H1 (cell line): ENCODE measurements around the gene ARMS2. TPM values are rescaled to one million over a fixed set of nuclear protein-coding genes. Genes with fewer than 3 reads are reported as not detected.

Source experiments
- CHD7 ChIP-seq: fragments of 300-600 bp; sonication (generic); IDR thresholded peaks from 2 replicates; pipeline ENCODE4 v1.7.1; 2012; ENCODE audit warnings: low read length, moderate library complexity, mild to moderate bottlenecking, inconsistent platforms; ENCODE audit not compliant: insufficient replicate concordance
- EZH2 ChIP-seq: fragments of 200-600 bp; sonication (generic); IDR thresholded peaks from 2 replicates; pipeline ENCODE4 v1.7.1; 2012; ENCODE audit warnings: low read depth, mild to moderate bottlenecking, moderate library complexity, low read length, inconsistent platforms; ENCODE audit not compliant: severe bottlenecking
- POU5F1 ChIP-seq: IDR thresholded peaks from 2 replicates; pipeline ENCODE4 v1.6.1; 2011; ENCODE audit warnings: low read depth, mild to moderate bottlenecking, low read length, moderate library complexity
- TBP ChIP-seq: IDR thresholded peaks from 2 replicates; pipeline ENCODE4 v1.6.1; 2011; ENCODE audit warnings: low read depth, low read length, improper control_type of control experiment
- polyA plus RNA-seq, 7 experiments: library from polyadenylated mRNA; depleted of rRNA in 3 of 7; stranded (reverse) in 5 of 7; unstranded in 2 of 7; fragments of >200 nt in 5 of 7; fragments of 200-250 nt in 2 of 7; gene quantifications; 1 replicate in 5 of 7; 2 replicates in 1 of 7; 4 replicates in 1 of 7; pipeline versions ENCODE4 v1.2.1 to v1.2.3, GENCODE V29; 2011 to 2013; ENCODE audit warnings: missing spikeins in 2 of 7, mixed read lengths in 2 of 7
- total RNA-seq: library from RNA; stranded (reverse); fragmentation: NEBNext Ultra II Directional; extraction: Animal tissue kit (Norgen Biotek cat#: 25700); gene quantifications from 2 replicates; pipeline ENCODE4 v1.2.1, GENCODE V29; 2021
- TF ChIP-seq, protein P1 (sequence below), 3 experiments: IDR thresholded peaks; 1 replicate in 2 of 3; 2 replicates in 1 of 3; pipeline versions ENCODE4 v1.5.1 to v1.6.1; 2011; ENCODE audit warnings: low read length in 3 of 3, mild to moderate bottlenecking in 3 of 3, inconsistent platforms in 2 of 3, low read depth in 1 of 3, moderate library complexity in 1 of 3; ENCODE audit not compliant: insufficient read depth in 1 of 3; ENCODE audit errors: control extremely low read depth in 1 of 3

Gene ARMS2
- total and polyA plus RNA-seq, 2 of the 8 experiments (the other 6 are each of a cell fraction or from before 2014, with no cell fraction given): not detected

GRCh38 chr10:122445904-122446303 is 8.5 kb upstream of the ARMS2 start (continued):
- TF ChIP-seq CHD7: no peak
- no peak for TF ChIP-seq EZH2
- TF ChIP-seq, protein P1, sequence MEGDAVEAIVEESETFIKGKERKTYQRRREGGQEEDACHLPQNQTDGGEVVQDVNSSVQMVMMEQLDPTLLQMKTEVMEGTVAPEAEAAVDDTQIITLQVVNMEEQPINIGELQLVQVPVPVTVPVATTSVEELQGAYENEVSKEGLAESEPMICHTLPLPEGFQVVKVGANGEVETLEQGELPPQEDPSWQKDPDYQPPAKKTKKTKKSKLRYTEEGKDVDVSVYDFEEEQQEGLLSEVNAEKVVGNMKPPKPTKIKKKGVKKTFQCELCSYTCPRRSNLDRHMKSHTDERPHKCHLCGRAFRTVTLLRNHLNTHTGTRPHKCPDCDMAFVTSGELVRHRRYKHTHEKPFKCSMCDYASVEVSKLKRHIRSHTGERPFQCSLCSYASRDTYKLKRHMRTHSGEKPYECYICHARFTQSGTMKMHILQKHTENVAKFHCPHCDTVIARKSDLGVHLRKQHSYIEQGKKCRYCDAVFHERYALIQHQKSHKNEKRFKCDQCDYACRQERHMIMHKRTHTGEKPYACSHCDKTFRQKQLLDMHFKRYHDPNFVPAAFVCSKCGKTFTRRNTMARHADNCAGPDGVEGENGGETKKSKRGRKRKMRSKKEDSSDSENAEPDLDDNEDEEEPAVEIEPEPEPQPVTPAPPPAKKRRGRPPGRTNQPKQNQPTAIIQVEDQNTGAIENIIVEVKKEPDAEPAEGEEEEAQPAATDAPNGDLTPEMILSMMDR (IDR thresholded peaks at IDR 0.05; ENCODE audit: control extremely low read depth in 1 of 3, insufficient read depth in 1 of 3, low read depth in 1 of 3, low read length in 3 of 3): no peak
- no peak for TF ChIP-seq TBP
- TF ChIP-seq POU5F1: no peak
